ENCODE data around the gene ZFAND2A. TPM values are rescaled to one million over a fixed set of nuclear protein-coding genes. Genes with fewer than 3 reads are reported as not detected.

ZFAND2A gene
- total RNA-seq, 1 experiment from 2014 or later, result 13.7 TPM

DNA sequence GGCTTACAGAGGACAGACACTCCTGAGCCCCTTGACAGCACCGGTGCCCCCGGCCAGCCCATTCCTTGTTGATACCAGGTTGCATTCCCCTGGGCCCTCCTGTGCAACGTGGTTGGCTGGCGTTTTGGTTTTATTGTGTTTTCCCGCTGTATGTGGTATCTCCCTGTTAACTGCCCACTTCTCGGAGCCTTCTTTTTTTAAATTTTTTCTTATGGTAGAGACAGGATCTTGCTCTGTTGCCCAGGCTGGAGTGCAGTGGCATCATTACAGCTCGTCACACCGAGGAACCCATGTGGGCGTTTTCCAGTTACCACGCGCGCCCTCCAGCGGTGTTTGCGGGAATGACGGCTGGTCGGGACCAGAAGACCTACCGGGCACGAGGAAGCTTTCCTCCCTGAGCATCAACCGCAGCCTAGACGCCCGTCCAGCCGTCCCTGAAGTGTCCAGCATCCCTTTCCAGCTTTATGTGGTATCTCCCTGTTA lies 16.9 kb upstream of the ZFAND2A start:
- H2BK15ac ChIP-seq (ENCODE audit: low read depth, low read length), result no peak overlapping the region
- H4K20me1 ChIP-seq (ENCODE audit: control insufficient read depth, insufficient read depth, insufficient read length), result no peaks in the 10 kb centered on the region
- H3K27me3 ChIP-seq (ENCODE audit: insufficient read depth, low read length), result no peaks in the 10 kb centered on the region
- no peak overlapping the region for H2BK20ac ChIP-seq (ENCODE audit: low read depth, low read length, poor library complexity, severe bottlenecking)
- no peak overlapping the region for H4K8ac ChIP-seq (replicated peaks; ENCODE audit: insufficient read length, low read depth, low read length)
- no peak overlapping the region for H2BK12ac ChIP-seq (ENCODE audit: insufficient read length, low read depth, low read length)
- H2AK5ac ChIP-seq (ENCODE audit: insufficient read length, low read length), result no peak overlapping the region
- Mint-ChIP-seq H3K4me1 (peaks cover 0 to 2% of the 10 kb centered on the region in 2 experiments; a peak in 1 of 4 replicates), H3K9me3 (peaks cover 18 to 19% of the 10 kb centered on the region in 2 experiments), H3K4me3 (peak overlapping the region in 1 of 2 experiments; percentile 26; a peak in 1 of 5 replicates), H3K27ac (no peak overlapping the region), H3K36me3 (ENCODE audit: insufficient read depth in 1 of 3, low read depth in 3 of 3) (peaks cover 0 to 1% (median 0%) of the 10 kb centered on the region in 3 experiments; a peak in 1 of 7 replicates), H3K27me3 (ENCODE audit: low read depth) (peaks cover 17% of the 10 kb centered on the region)
- no peak overlapping the region for H2AFZ ChIP-seq (ENCODE audit: low read length)
- H3K14ac ChIP-seq (ENCODE audit: insufficient read depth, low read length), result no peak overlapping the region
- peak; percentile 76 for DNase-seq
- H3K79me1 ChIP-seq (ENCODE audit: insufficient read depth, low read depth, low read length, poor library complexity, severe bottlenecking), result no peaks in the 10 kb centered on the region
- no peaks in the 10 kb centered on the region for H3K23me2 ChIP-seq (ENCODE audit: insufficient read length, low read depth, low read length, poor library complexity, severe bottlenecking)
- H3K79me2 ChIP-seq (ENCODE audit: insufficient read depth, low read length), result no peaks in the 10 kb centered on the region
- H3K9ac ChIP-seq (ENCODE audit: extremely low read depth, insufficient read length, low read length), result no peak overlapping the region
- no peaks in the 10 kb centered on the region for H3K4me1 ChIP-seq (ENCODE audit: insufficient read depth, low read length)
- no peak overlapping the region for H4K91ac ChIP-seq (ENCODE audit: insufficient read length, low read depth, low read length)
- no peak overlapping the region for H3K27ac ChIP-seq (ENCODE audit: insufficient read length, low read depth, low read length)
- no peaks in the 10 kb centered on the region for H3K9me3 ChIP-seq (ENCODE audit: control insufficient read depth, low read depth, low read length)
- H2BK120ac ChIP-seq (ENCODE audit: low read depth, low read length, poor library complexity, severe bottlenecking), result no peak overlapping the region
- no peak overlapping the region for H3K4ac ChIP-seq (ENCODE audit: low read depth, low read length)
- TF ChIP-seq, protein P1, sequence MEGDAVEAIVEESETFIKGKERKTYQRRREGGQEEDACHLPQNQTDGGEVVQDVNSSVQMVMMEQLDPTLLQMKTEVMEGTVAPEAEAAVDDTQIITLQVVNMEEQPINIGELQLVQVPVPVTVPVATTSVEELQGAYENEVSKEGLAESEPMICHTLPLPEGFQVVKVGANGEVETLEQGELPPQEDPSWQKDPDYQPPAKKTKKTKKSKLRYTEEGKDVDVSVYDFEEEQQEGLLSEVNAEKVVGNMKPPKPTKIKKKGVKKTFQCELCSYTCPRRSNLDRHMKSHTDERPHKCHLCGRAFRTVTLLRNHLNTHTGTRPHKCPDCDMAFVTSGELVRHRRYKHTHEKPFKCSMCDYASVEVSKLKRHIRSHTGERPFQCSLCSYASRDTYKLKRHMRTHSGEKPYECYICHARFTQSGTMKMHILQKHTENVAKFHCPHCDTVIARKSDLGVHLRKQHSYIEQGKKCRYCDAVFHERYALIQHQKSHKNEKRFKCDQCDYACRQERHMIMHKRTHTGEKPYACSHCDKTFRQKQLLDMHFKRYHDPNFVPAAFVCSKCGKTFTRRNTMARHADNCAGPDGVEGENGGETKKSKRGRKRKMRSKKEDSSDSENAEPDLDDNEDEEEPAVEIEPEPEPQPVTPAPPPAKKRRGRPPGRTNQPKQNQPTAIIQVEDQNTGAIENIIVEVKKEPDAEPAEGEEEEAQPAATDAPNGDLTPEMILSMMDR (conservative IDR thresholded peaks at IDR 0.05), result peak; percentile 77
- no peak overlapping the region for H4K5ac ChIP-seq (ENCODE audit: insufficient read length, low read depth, low read length)
- H3T11ph ChIP-seq (ENCODE audit: low read length), result no peak overlapping the region
- H2BK5ac ChIP-seq (ENCODE audit: insufficient read length, low read length), result no peak overlapping the region
- H3K56ac ChIP-seq (ENCODE audit: insufficient read length, low read depth, low read length), result no peak overlapping the region
- H3K23ac ChIP-seq (ENCODE audit: insufficient read length, low read depth, low read length), result no peak overlapping the region
- H3K4me2 ChIP-seq (ENCODE audit: insufficient read depth, insufficient read length, low read length), result no peak overlapping the region
- no peak overlapping the region for H3K18ac ChIP-seq (ENCODE audit: insufficient read length, low read depth, low read length)
- WGBS (ENCODE audit: extremely low coverage, insufficient read length, low lambda C conversion rate), result no CpG with 5 or more reads among the region's 22 CpGs

All from H9 (cell line).